SK-N-SH (cell line): Measurements from ENCODE around the gene TP53BP2.

Experiments
- EP300 ChIP-seq, 2 experiments: IDR thresholded peaks; 2 replicates each; pipeline versions ENCODE4 v1.4.0 to v1.6.1; 2012; ENCODE audit warnings: borderline replicate concordance in 1 of 2, low read depth in 1 of 2, low read length in 1 of 2
- EZH2phosphoT487 ChIP-seq: fragments of 200-600 bp; sonication (generic); IDR thresholded peaks from 2 replicates; pipeline ENCODE4 v1.6.1; 2017; ENCODE audit warnings: low read depth, mixed run types, mild to moderate bottlenecking, antibody characterized with exemption, moderate library complexity, borderline replicate concordance
- POLR2AphosphoS5 ChIP-seq: IDR thresholded peaks from 2 replicates; pipeline ENCODE4 v1.6.1; 2012; ENCODE audit warnings: low read depth, low read length
- RCOR1 ChIP-seq: fragments of 150-350 bp; IDR thresholded peaks from 2 replicates; pipeline ENCODE4 v1.6.1; 2017; ENCODE audit warnings: antibody characterized with exemption, low read length
- SMC3 ChIP-seq: IDR thresholded peaks from 2 replicates; pipeline ENCODE4 v1.6.1; 2012; ENCODE audit warnings: low read depth, low read length, improper control_type of control experiment
- TAF1 ChIP-seq: IDR thresholded peaks from 2 replicates; pipeline ENCODE4 v1.6.1; 2012; ENCODE audit warnings: low read depth, mild to moderate bottlenecking, low read length, moderate library complexity, borderline replicate concordance
- TF ChIP-seq, protein P1 (sequence below): fragments of 200-600 bp; sonication (generic); IDR thresholded peaks from 2 replicates; pipeline ENCODE4 v1.6.1; 2017; ENCODE audit warnings: antibody characterized with exemption, mild to moderate bottlenecking, moderate library complexity
- TF ChIP-seq, protein P2 (sequence below): IDR thresholded peaks from 2 replicates; pipeline ENCODE4 v1.4.0; 2012; ENCODE audit warnings: low read depth

DNA sequence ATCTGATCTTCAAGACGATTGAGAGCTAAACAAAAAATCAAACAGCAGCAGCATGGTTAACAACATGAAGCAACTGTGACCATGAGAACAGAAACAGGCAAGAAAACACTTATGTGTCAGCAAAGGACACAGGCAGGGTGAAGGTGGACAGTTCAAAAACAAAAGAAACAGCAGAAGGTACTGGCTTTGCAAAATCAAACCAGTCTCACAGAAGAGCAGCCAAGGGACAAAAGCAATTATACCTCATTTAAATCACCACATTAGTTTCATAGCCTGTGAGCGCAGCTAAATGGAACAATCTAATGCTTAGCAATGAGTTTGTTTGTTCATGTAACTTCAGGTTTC, 74.3 kb downstream of the TP53BP2 start:
- TF ChIP-seq TAF1 (no peak), EZH2phosphoT487 (no peak), POLR2AphosphoS5 (no peak), SMC3 (no peak), EP300 (IDR thresholded peaks at IDR 0.05; ENCODE audit: borderline replicate concordance in 1 of 2, low read depth in 1 of 2, low read length in 1 of 2) (no peak), RCOR1 (no peak)
- TF ChIP-seq, protein P1, sequence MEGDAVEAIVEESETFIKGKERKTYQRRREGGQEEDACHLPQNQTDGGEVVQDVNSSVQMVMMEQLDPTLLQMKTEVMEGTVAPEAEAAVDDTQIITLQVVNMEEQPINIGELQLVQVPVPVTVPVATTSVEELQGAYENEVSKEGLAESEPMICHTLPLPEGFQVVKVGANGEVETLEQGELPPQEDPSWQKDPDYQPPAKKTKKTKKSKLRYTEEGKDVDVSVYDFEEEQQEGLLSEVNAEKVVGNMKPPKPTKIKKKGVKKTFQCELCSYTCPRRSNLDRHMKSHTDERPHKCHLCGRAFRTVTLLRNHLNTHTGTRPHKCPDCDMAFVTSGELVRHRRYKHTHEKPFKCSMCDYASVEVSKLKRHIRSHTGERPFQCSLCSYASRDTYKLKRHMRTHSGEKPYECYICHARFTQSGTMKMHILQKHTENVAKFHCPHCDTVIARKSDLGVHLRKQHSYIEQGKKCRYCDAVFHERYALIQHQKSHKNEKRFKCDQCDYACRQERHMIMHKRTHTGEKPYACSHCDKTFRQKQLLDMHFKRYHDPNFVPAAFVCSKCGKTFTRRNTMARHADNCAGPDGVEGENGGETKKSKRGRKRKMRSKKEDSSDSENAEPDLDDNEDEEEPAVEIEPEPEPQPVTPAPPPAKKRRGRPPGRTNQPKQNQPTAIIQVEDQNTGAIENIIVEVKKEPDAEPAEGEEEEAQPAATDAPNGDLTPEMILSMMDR = no peak
- TF ChIP-seq, protein P2, sequence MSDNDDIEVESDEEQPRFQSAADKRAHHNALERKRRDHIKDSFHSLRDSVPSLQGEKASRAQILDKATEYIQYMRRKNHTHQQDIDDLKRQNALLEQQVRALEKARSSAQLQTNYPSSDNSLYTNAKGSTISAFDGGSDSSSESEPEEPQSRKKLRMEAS = no peak
